ENCODE data around the gene ASB1. TPM values are rescaled to one million over a fixed set of nuclear protein-coding genes. Genes with fewer than 3 reads are reported as not detected.
A peak's percentile ranks its signal among the peaks of the same experiment; 100 is the strongest.

Gene ASB1
- total RNA-seq, 4 donors from 2014 or later = 12.4 to 19.5 (median 15.6) TPM

- intact Hi-C loops (cut with DNase I) = no loop called here
- Histone ChIP-seq H3K4me1 (peaks cover 2 to 8% of the 10 kb centered on the region in 2 donors), H3K27ac (no peak overlapping the region), H3K4me3 (replicated peaks in 1 of 3) (no peak overlapping the region), H3K9me3 (no peaks in the 10 kb centered on the region), H3K36me3 (peaks cover 13 to 23% of the 10 kb centered on the region in 2 donors), H3K27me3 (no peaks in the 10 kb centered on the region)
- 91 to 93% methylated on average over 20 of the region's 24 CpGs for WGBS, 2 donors
- TF ChIP-seq CTCF (IDR thresholded peaks at IDR 0.05) = no peak
- TF ChIP-seq POLR2A (IDR thresholded peaks at IDR 0.05) = no peak
- DNase-seq = no peak
Observed at GRCh38 chr2:238434846-238435751, 8.4 kb downstream of the ASB1 start.

- H3K27ac ChIP-seq = no peak overlapping the region
- no peaks in the 10 kb centered on the region for H3K9me3 ChIP-seq
- no peak for DNase-seq
- no peaks in the 10 kb centered on the region for H3K27me3 ChIP-seq
- intact Hi-C loops (cut with DNase I) = no loop called here
- peaks cover 2 to 8% of the 10 kb centered on the region in 2 donors for H3K4me1 ChIP-seq
- no peak overlapping the region for H3K4me3 ChIP-seq (replicated peaks in 1 of 3)
- no peak for TF ChIP-seq POLR2A (IDR thresholded peaks at IDR 0.05)
- no peak for TF ChIP-seq CTCF (IDR thresholded peaks at IDR 0.05)
- WGBS, 2 donors = 97% methylated on average over 20 of the region's 20 CpGs
- H3K36me3 ChIP-seq = peaks cover 13 to 23% of the 10 kb centered on the region in 2 donors
Observed at GRCh38 chr2:238435752-238436096, 9.0 kb downstream of the ASB1 start.

- Histone ChIP-seq H3K27ac (peak overlapping the region in 1 of 3 donors; percentile 41), H3K27me3 (no peaks in the 10 kb centered on the region), H3K36me3 (peaks cover 13 to 14% of the 10 kb centered on the region in 2 donors), H3K4me1 (peaks cover 0 to 8% of the 10 kb centered on the region in 2 donors), H3K4me3 (replicated peaks in 1 of 3) (no peak overlapping the region), H3K9me3 (no peaks in the 10 kb centered on the region)
- TF ChIP-seq CTCF (IDR thresholded peaks at IDR 0.05) (no peak), POLR2A (IDR thresholded peaks at IDR 0.05) (no peak)
- no peak for DNase-seq
- intact Hi-C loops (cut with DNase I) = no loop called here
- 82 to 83% methylated on average over 24 of the region's 24 CpGs for WGBS, 2 donors
Observed at GRCh38 chr2:238438856-238439849, 12.4 kb downstream of the ASB1 start.

- Histone ChIP-seq H3K9me3 (no peaks in the 10 kb centered on the region), H3K27ac (no peak overlapping the region), H3K27me3 (no peaks in the 10 kb centered on the region), H3K36me3 (peaks cover 14 to 17% of the 10 kb centered on the region in 2 donors), H3K4me1 (peaks cover 0 to 8% of the 10 kb centered on the region in 2 donors), H3K4me3 (replicated peaks in 1 of 3) (no peak overlapping the region)
- WGBS, 2 donors = 80 to 97% methylated on average over 2 of the region's 2 CpGs
- DNase-seq = no peak
- no peak for TF ChIP-seq POLR2A (IDR thresholded peaks at IDR 0.05)
- no peak for TF ChIP-seq CTCF (IDR thresholded peaks at IDR 0.05)
- intact Hi-C loops (cut with DNase I) = no loop called here
Observed at GRCh38 chr2:238439917-238440316, 13.2 kb downstream of the ASB1 start.
